SU-DHL-6 (cell line): Measurements from ENCODE around the gene SNED1.

Experiments used
- EZH2phosphoT487 ChIP-seq: fragments of 200-600 bp; sonication (generic), shearing (Covaris generic); conservative IDR thresholded peaks from 2 replicates; pipeline ENCODE4 v1.6.1; 2018; ENCODE audit warnings: mild to moderate bottlenecking, antibody characterized with exemption, low read length, moderate library complexity, mixed read lengths
- TF ChIP-seq, protein P1 (sequence below): fragments of 200-600 bp; sonication (generic); IDR thresholded peaks from one replicate; pipeline ENCODE4 v1.5.1; 2017; ENCODE audit warnings: antibody characterized with exemption, mild to moderate bottlenecking, low read length, moderate library complexity; ENCODE audit not compliant: insufficient read depth, poor library complexity, severe bottlenecking

- TF ChIP-seq, protein P1, sequence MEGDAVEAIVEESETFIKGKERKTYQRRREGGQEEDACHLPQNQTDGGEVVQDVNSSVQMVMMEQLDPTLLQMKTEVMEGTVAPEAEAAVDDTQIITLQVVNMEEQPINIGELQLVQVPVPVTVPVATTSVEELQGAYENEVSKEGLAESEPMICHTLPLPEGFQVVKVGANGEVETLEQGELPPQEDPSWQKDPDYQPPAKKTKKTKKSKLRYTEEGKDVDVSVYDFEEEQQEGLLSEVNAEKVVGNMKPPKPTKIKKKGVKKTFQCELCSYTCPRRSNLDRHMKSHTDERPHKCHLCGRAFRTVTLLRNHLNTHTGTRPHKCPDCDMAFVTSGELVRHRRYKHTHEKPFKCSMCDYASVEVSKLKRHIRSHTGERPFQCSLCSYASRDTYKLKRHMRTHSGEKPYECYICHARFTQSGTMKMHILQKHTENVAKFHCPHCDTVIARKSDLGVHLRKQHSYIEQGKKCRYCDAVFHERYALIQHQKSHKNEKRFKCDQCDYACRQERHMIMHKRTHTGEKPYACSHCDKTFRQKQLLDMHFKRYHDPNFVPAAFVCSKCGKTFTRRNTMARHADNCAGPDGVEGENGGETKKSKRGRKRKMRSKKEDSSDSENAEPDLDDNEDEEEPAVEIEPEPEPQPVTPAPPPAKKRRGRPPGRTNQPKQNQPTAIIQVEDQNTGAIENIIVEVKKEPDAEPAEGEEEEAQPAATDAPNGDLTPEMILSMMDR = no peak
- no peak for TF ChIP-seq EZH2phosphoT487
Measured at GRCh38 chr2:241017228-241017940, 19.0 kb downstream of the SNED1 start.
